EH (cell line): ENCODE results near the gene MAP3K6.

Source experiments
- DNase-seq: peaks from one replicate; pipeline ENCODE4 v3.0.0-alpha.2; 2015; ENCODE audit warnings: low read depth

MAP3K6 gene

DNA sequence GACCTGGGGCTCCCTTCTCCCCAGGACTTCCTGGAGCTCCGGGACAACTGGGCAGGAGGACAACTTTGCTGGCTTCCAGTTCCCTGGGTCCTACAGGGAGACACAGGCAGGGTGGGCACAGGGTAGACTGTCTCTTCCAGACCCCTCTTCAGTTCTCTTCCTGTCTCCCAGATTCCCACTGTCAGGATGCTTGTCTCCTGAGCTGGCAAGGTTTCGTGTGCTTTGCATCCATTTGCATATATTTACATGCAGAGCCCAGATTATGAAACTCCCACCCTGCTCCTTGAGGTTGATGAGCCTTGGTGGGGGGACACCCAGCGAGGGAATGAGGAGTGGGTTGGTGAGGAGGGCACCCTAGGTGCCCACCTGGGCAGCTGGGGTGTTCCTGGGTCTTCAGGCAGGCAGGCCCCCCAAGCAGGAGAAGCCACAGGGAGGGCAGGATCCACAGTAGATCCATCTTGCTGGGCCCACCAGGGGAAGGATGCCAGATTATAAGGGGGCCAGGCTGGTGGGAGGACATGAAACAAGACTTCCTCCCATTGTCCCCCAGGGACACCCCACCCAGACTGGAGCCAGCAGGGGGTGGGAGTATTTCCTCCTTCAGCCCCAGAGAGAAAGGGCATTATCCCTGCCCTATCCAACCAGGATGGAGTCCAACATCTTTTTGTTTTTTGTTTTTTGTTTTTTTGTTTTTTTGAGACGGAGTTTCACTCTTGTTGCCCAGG is 7.8 kb upstream of the MAP3K6 start, which contains the start of gene FCN3:
Gene FCN3 (minus strand): TSS at position 463 of the 725 bp plus-strand sequence. CDS start 6 bp downstream, at position 457.
- no peak for DNase-seq

- DNase-seq = no peak
These were observed 6.3 kb upstream of the MAP3K6 start for GRCh38 chr1:27372808-27373690.

DNA sequence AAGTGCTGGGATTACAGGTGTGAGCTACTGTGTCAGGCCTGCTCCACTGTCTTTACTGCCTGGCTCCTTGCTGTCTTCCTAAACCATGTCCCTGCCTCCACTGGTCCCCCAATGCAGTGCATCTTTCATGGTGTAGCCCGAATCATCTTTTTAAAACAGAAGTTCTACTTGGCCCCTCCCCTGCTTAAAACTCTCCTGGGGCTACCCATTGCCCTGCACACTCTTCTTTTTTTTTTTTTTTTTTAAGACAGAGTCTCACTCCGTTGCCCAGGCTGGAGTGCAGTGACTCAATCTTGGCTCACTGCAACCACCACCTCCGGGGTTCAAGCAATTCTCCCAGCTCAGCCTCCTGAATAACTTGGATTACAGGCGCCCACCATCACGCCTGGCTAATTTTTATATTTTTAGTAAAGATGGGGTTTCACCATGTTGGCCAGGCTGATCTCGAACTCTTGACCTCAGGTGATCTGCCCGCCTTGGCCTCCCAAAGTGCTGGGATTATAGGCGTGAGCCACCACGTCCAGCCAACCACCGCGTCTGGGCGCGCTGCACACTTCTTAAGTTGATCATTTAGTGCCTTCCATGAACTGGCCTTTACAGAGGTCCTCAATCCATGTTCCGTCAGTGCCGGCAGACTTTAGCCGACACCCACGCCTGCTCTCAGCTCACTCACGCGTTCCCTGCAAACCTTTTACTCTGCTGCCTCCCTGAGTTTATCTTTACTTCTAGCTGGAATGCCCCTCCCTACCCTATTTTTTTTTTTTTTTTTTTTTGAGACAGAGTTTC is 5.5 kb upstream of the MAP3K6 start:
- DNase-seq = no peak

DNA sequence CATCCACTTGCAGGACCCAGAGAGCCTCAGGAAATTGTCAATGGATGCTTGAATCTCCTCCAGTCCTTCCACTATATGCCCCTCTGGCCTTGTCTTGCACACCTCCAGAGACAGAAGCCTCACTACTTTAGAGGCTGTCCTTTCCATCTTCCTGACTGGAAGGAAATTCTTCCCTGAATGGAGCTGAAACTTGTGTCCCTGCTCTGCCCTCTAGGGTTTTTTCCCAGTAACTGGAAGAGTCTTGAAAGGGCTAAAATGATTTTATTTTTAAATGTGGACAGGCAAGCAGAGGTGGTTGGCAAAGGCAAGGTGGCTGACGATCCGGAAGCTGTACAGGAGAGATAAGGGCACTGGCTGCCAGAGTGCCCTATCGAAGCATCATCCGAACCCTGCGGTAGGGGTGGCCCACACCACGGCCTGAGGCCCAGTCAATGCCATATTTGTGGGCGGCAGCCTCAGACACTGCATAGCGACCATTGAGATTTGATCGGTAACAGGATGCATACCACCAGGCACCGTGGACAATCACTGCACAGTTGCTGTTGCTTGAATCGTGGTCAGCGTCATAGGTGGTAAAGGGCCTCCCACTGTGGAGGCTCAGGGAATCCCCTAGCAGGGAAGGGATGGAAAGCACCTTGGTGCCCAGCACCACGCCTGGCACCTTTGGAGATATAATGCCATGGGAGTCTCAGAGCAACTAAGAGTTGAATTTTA is 2.3 kb upstream of the MAP3K6 start:
- DNase-seq = peak; percentile 42

DNA sequence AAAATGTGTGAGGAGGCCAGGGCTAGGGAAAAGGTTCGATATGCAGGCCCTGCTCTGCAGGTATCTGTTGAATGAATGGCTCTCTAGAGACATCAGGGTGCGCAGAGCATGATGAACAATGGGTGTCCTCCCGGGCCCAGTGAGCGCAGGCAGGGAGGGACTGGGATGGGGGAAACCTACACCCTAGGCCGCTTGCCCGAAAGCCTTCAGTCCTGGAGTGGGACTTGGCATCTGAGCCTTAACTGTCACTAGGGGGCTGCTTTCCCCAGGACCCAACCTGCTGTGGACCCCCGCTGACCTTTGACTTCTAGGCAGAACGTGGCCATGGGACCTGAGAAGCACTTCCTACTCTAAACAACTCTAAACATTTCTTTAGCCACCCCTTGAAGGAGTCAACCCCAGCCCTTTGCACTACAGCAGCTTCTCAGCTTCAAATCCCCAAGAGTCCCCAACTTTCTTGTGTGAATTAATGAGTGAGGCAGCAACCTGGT is 444 bp upstream of the MAP3K6 start:
- no peak for DNase-seq

DNA sequence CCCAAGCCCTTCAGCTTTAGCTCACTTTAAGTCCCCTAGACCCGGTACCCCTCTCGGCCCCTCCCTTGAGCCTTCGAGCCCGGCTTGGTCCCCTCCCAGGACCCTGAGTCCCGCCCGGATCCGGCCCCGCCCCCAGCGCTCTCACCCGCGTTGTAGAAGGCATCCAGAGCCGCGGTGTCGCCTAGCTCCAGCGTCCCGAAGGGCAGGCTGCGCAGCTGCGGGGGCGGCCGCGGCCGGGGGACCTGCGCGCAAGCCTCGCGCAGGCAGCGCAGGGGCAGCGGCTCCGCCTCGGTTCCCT is 699 bp downstream of the MAP3K6 start:
- peak; percentile 86 for DNase-seq

DNA sequence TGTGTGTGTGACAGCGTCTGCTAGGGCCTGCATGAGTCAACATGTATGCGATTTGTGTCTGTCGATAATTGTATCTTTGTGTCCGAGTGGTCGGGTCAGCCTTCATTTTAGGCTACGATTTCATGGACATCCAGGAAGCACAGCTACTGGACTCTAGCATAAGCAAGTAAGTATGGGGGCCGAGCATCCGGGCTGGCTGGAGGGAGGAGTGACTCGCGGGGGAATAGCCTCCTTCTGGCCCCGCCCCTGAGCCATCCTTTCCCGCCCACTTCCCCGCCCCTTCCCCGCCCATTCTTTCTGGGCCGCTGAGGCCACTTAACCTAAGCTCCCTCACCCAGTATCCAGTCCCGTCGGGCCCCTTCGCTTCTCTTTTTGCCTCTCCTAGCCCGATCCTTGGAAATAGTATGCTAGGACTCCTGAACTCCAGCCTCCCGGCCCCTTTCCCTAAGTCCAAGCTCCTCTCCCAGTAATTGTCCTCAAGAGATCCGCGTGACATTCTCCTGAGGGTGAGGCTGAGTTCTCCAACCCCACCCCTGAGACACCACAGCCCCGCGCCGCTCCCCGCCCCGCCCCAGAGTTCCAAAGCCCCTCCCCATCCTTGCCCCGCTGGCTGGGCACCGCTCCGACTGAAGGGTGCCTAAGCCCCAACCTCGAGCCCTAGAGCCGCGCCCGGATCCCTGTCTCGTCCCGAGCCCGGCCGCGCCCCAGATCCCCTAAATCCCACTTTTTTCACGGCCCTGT is 1.2 kb downstream of the MAP3K6 start:
- peak; percentile 92 for DNase-seq

- DNase-seq = no peak
These were observed 1.9 kb downstream of the MAP3K6 start for GRCh38 chr1:27364696-27365371.

- no peak for DNase-seq
These were observed 2.7 kb downstream of the MAP3K6 start for GRCh38 chr1:27363766-27364695.

- no peak for DNase-seq
These were observed 5.2 kb downstream of the MAP3K6 start for GRCh38 chr1:27361553-27361952.

- no peak for DNase-seq
These were observed 5.7 kb downstream of the MAP3K6 start for GRCh38 chr1:27361044-27361402.

DNA sequence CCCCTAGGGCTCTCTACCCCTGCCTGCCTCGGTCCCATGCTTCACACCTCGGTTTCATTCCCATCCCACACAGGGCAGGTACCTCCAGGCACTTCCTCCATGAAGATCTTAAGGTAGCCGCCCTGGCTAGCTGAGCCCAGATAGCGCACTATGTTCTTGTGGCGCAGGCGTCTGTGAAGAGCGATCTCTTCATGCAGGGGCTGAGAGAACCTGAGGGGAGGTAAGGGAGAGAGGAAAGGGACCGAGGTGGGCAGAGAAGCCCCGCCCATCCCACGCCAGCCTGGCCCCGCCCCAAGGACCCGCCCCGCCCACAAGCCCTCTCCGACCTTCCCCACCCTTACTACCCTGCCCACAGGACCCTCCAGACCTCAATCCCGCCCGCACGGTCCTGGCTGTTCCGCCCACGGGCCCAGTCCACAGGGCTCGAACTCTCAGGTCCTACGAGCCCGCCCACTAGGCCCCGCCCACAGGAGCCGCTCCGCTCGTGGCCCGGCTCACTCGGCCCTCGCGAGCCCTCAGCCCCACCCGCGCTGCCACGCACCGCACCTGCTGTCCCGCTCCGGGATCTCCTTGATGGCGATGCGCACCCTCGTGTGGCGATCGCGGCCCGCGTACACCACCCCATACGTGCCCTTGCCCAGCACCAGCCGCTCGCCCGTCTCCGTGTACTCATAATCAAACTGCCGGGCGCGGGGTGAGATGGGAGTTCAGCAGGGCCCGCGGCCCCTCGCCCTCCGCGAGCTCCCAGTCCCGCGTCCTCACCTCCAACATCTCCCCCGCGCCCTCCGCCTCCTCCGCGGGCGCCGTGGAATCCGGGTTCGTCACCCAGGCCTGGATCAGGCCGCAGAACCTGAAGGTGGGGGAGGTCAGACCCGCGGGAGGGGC is 6.4 kb downstream of the MAP3K6 start:
- DNase-seq = no peak

DNA sequence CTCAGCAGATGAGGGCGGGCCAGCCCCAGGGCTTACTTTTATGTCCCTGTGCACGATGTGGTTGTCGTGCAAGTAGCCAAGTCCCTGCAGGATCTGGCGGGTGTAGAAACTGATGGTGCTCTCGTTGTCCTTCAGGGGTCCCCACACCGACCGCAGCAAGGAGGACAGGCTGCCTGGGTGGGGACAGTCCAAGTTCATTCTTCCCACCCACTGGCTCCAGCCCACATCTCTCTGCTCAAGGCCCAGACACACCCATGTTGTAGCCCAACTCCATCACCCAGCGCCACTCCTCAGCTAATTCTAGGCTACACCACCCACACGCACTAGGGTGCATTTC is 7.0 kb downstream of the MAP3K6 start:
- no peak for DNase-seq

GRCh38 chr1:27358928-27359313 is 7.8 kb downstream of the MAP3K6 start:
- DNase-seq = no peak

DNA sequence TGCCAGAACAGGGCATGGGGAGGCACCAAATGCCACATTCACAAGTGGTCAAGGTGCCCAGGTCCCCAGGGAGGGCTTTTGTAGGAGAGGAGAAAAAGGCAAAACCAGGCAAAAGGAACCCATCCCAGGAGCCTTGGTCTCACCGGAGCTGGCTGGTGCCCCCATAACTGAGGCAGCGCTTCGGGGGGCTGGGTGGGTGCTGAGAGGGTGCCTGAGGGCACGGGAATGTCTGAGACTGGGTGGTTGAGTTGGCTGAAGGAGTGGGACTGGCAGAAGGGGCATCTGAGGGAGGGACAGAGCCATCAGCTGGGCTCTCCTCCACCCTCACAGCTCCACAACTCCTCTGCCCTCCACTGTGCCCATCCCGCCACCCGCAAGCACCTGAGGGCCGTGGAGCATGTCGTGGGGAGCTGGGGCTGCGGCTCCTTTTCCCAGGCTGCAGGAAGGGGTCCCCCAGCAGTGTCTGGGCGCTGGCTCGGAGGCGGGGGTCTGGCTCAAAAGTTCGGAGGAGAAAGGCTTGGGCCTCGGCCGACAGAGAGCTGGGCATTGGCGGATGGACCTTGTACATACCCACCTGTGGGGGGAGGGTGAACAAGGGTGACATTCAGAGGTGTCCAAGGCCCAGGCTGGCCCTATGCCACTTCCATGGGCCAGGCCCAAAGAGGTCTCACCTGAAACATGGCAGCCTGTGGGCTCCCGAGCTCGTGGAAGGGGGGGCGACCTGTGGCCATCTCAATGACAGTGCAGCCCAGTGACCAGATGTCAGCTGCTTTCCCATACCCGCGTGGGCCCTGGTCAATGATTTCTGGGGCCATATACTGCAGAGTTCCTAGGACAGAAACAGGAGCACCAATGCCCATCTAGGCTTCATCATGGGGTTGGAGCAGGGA is 8.5 kb downstream of the MAP3K6 start:
- DNase-seq = no peak

- peak; percentile 52 for DNase-seq
These were observed 9.3 kb downstream of the MAP3K6 start for GRCh38 chr1:27357281-27358037.
